ENCODE data around the gene GABBR2.
"Not testable (repeated sequence)": the region's sequence is repeated elsewhere in the genome, so short reads cannot be mapped to it uniquely, and the experiment has no call there.

Gene GABBR2

DNA sequence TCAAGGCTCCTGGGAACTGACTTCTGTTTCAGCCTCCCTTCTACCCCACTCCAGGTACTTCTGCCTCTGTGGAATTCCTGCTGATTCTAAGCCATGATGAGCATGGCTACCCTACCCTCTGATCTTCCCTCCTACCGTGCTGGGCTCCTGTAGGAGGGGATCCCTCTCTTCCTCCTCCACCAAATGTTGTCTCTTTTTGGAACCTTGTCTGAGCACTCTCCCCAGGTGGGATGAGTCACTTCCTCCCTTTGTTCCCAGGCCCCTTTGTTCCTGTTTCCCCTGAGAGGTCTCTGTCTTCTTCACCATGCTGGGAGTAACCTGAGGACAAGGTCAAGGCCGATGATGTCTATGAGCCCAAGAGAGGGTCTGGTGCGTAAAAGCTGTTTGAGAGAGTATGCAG, 213.2 kb downstream of the GABBR2 start:
- in situ Hi-C loops (cut with MboI; ENCODE audit: low sequenced_read_pairs), result no loop called here

DNA sequence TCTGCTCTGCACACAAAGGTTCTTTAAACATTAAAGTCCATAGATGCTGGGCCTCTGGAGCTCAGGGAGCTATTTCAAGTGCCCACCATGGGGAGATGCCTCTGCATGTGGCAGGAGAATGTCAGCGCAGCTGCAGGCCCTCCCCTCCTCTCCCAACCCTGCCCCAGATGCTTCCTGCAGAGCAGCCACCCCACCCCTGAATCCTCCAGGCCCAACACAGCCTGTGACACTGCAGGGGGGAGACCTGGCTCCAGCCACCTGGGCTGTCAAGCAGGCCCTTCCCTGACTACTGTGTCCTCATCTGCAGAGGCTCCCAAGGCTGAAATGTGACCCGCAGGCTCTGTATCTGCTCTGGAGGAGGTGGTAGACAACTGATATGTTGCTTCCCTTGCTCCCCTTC, 213.9 kb downstream of the GABBR2 start:
- in situ Hi-C loops (cut with MboI; ENCODE audit: low sequenced_read_pairs), result no loop called here

DNA sequence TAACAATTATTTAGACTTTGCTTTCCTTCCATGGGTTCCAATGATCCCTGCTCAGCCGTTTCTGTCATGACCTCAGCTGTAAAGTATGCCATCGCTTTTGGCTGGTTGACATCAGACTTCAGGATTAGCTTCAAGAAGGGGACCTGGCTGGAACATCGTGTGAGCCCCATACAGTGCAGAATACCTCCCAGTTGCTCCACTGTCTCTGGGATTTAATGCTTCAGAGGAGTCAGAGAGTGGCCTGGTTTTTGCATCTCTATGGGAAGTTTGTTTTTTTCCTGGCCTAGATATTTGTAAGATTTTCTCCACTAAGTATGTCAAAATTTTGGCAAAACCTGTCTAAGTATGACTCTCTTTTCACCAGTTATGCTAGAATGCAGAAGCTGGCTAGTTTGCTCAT, 216.9 kb downstream of the GABBR2 start:
- in situ Hi-C loops (cut with MboI; ENCODE audit: low sequenced_read_pairs), result no loop called here

DNA sequence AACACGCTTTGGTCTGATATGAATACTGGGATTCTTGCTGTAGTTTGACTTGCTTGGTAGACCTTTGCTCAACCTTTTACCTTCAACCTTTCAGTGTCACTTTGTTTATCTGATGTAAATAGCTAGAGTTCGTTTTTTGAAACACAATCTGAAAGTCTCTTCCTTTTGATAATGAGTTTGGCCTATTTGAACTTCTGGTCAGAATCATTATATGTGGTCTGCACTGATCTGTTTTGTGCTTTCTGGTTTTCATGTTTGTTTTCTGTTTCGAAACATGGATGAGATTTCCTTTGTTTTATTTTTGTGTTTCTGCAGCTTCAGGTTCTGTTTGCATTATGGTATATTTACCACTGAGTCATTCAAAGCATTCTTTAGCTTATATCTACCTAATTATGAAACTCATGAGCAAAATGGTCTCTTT, 217.5 kb downstream of the GABBR2 start:
- in situ Hi-C loops (cut with MboI; ENCODE audit: low sequenced_read_pairs), result no loop called here

DNA sequence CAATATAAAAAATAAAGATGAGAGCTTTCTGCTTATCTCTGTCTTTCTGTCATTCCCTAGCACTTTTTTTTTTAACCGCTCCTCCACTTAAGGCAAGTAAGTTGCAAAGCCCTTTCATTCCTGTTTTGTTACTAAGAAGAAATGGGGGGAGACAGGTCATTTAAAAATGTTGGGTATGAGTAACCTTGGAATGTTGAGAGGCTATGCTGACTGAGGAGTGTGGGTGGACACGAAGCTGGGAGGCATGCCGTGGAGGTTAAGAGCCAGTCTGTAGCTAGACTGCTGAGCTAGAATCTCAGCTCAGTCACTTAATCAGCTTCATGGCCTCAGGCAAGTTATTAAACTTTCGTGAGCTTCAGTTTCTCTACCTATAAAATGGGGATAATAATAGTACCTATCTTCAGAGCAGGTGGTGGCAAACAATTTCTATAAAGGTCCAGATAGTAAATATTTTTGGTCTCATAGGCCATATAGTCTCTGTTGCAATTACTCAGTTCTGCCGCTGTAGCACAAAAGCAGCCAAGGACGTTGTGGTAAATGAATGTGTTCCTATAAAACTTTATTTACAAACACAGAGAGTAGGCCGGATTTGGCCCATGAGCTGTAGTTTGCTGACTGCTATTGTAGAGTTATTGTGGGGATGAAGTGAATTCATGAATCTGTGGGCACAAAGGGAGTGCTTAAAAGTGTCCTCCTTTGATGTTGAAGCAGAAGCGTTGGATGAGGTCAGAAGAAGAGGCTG, 220.0 kb downstream of the GABBR2 start:
- in situ Hi-C loops (cut with MboI; ENCODE audit: low sequenced_read_pairs), result no loop called here

DNA sequence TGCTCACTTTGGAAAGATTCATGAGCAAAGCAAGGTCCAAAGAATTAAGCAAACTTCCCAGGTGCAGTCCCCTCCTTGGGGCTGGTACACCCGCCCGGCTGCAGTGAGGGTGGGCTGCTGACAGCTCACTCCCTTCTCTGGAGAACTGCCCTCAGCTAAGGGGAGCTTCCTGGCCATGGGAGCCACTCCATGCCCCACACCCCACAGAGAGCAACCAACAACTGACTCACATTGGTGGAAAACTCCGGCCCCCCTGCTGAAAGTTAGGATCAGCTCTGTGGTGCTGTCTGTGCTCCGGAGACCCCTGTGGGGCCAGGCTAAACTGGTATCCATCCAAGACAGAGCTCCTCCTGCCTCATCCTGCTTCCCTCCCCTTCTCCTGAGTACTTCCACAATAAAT, 223.0 kb downstream of the GABBR2 start:
- in situ Hi-C loops (cut with MboI; ENCODE audit: low sequenced_read_pairs), result no loop called here

DNA sequence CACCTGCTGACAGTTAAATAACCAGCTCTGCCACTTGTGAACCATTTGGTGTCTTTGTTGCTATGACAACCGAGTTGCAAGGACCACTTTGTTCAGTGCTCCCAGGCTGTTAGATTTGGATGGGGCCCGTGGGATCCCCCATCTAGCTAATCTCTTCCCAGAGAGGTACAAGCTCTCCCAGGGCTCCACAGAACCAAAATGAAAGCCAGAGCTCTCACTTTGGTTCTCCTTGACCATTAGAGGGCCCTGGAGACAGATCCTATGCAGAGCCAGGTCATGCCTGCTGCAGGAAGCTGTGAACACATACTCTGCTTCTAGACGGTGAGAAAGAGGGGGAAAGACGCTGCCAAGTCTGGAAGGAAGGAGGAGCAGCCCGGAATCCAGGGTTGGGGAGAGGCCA, 224.6 kb downstream of the GABBR2 start:
- in situ Hi-C loops (cut with MboI; ENCODE audit: low sequenced_read_pairs), result no loop called here

DNA sequence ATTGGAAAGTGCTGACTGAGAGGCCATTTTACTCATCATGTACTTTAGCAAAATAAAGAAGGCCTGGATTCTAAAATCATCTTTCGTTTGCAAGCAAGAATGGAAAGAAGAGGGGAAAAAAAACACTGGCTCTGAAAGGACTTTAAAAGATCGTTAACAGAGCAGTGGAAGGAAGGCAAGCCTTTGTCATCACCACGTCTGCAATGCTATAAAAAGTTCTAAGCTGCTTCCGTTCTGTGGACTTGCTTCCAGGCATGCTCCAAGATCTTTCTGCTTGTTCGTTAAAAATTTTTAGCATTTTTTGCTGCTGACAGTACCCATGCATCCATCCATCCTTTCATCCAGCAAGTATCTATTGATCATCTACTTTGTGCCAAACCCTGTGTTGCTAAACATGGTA, 226.5 kb downstream of the GABBR2 start:
- in situ Hi-C loops (cut with MboI; ENCODE audit: low sequenced_read_pairs), result no loop called here

DNA sequence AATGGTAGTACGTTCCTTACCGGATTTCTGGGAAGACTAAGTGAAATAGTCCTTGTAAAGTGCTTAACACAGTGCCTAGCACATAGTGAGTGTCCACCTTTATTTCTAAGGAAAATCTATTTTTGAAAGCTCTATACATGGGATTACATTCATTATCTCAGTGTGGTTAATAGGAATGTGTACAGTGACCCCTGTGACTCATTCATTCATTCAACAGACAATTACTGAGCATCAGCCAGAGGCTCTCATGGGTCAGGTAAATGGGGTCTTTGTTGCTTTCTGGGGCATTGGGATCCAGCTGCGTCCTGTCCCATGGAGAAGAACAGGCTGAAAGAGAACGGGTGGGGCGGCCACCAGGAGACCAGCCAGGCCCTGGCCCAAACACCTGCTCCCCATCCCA, 227.1 kb downstream of the GABBR2 start:
- in situ Hi-C loops (cut with MboI; ENCODE audit: low sequenced_read_pairs), result no loop called here

DNA sequence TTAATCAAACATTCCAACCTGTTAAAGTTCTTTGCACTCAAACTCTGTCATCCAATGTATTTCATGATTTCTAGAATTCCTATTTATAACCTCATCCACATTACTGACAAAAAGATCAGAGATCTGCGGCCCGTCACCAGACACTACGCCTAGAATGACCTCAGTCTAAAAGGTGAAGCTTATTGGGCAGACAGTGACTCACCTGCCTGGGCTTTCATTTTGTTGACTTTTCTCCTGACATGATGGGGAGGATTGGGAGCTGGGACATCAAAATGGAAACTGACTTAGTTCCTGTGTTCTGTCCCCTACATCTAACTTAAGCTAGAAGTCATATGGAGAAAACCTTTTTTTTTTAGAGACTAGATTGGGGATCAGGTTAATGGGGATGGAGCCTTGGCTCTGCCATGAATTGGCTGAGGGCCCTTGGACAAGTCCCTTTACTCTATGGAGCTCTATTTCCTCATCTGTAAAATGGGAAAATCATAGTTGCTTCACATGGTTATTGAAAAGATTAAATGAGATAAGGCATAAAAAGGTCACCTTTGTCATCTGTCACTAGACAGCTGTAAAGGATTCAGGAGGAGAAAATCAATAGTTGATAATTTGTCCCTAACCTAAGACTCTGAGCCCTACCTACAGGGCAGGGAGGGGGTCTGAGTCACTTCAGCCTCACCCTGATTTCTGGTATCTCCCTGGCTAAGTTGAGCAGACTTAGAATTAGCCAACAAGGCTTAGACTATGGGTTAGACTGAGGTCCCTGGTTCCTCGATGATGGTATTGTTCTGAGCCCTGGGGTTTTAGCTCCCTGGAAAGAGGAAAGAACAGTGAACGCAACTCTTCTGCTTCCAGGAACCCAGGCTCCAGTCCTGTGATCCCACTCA, 228.5 kb downstream of the GABBR2 start:
- in situ Hi-C loops (cut with MboI; ENCODE audit: low sequenced_read_pairs), result no loop called here

DNA sequence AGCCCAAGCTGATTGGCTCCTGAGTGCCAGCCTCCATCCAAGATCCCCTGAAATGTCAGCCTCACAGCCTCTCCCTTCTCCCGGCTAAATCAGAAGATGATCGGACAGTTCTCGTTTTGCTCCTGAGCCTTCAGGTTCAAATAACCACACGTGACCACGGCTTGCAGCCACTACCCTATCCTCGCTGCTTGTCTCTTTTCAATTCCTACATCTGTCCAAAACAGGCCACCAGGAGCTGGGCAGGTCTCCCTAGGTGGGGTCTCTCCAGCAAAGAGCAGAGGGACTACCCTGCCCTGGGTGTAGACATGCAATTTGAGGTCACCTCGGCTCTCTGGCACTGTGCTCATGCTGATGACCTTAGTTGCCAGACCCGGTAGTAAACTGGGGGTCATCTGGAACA, 229.3 kb downstream of the GABBR2 start:
- in situ Hi-C loops (cut with MboI; ENCODE audit: low sequenced_read_pairs), result no loop called here

DNA sequence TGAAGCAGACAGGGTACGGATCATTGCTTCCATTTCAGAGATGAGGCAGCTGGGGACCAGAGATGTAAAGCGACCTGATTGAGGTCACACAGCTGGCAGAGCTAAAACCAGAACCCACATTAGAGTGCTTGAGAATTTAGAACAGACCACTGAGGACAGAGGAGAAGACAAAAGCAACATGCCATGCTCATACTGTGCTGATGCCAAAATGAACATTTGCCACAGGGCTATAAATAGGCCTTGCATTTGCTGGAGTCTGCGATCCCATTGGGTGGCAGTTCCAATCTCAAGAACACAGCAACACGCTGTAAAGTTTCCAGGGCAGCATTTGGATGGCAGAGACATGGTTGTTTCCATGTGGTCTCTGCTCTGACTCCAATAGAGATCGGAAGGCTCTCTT, 230.9 kb downstream of the GABBR2 start:
- in situ Hi-C loops (cut with MboI; ENCODE audit: low sequenced_read_pairs), result no loop called here

DNA sequence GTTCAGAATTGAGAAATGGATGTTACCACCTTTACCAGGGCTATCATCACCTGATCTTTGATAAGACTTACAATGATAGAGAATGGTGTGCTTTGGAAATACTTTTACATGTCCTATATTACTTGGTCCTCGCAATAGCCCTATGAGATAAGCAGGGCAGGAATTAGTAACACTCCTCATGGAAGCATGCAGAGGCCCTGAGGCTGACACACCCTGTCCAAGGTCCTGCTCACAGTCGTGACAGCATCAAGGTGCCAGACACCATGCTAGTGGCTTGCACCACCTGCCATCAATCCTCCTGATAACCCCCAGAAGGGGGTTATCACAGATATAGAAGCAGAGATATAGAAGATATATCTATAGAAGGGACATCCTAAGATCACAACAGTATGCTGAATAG, 236.5 kb downstream of the GABBR2 start:
- in situ Hi-C loops (cut with MboI; ENCODE audit: low sequenced_read_pairs), result no loop called here

DNA sequence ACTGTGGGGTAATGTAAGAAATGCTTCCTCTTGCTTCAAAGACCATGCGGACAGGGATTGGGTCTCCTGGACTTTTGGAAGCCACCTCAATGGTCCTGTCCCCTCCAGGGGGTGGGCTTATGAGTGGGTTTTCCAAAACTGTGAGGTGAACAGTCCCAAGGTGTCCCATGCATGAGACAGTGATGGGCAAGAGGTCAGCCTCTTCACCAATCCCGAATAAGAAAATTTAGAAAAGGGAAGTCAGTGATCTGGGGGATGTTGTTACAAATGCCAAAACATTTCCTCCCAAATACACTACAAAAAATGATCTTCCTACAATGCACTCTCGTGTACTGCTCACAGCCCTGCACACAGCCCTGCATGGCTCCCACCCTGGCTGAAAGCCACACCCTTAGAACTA, 237.6 kb downstream of the GABBR2 start:
- in situ Hi-C loops (cut with MboI; ENCODE audit: low sequenced_read_pairs), result no loop called here

DNA sequence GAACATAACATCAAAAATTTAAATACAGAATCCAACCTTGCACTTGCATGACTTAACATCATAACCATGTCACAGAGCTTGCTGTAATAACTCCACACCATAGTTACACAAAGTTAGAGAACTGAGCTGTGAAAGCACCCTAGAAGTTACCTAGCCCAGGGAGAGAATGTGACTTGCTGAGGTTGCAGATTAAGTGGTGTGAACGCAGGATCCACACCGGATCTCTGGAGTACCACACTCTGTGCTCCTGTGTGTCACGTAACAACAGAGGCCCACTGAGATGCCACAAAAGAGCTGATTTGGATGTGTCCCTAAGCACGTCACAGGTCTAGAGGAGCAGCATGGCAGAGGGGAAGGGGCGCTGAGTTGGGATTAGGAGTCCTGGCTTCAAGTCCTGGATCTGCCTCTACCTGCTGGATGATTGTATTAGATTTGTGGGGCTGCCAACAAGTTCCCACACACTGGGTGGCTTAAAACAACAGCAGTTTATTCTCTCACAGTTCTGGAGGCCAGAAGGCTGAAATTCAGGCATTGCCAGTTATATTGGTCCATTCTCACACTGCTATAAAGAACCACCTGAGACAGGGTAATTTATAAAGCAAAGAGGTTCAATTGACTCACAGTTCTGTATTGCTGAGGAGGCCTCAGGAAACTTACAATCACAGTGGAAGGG, 240.0 kb downstream of the GABBR2 start:
- in situ Hi-C loops (cut with MboI; ENCODE audit: low sequenced_read_pairs), result no loop called here

DNA sequence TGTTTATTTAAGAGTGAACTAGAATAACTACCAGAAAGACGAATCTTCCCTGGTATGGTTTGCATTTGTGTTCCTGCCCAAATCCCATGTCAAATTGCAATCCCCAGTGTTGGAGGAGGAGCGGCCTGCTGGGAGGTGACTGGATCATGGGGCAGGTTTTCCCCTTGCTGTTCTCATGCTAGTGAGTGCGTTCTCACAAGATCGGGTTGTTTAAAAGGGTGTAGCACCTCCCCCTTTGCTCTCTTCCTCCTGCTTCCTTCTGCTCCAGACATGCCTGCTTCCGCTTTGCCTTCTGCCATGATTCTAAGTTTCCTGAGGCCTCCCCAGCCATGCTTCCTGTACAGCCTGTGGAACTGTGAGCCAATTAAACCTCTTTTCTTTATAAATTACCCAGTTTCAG, 242.9 kb downstream of the GABBR2 start:
- in situ Hi-C loops (cut with MboI; ENCODE audit: low sequenced_read_pairs), result no loop called here

DNA sequence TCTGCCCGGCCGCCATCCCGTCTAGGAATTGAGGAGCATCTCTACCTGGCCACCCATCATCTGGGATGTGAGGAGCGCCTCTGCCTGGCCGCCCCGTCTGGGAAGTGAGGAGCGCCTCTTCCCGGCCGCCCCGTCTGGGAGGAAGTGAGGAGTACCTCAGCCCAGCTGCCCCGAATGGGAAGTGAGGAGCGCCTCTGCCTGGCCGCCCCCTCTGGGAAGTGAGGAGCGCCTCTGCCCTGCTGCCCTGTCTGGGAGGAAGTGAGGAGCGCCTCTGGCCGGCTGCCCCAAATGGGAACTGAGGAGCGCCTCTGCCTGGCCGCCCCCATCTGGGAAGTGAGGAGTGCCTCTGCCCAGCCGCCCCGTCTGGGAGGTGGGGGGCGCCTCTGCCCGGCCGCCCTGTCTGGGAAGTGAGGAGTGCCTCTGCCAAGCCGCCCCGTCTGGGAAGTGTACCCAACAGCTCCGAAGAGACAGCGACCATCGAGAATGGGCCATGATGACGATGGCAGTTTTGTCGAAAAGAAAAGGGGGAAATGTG, 244.5 kb downstream of the GABBR2 start:
- in situ Hi-C loops (cut with MboI; ENCODE audit: low sequenced_read_pairs), result not testable (repeated sequence)

DNA sequence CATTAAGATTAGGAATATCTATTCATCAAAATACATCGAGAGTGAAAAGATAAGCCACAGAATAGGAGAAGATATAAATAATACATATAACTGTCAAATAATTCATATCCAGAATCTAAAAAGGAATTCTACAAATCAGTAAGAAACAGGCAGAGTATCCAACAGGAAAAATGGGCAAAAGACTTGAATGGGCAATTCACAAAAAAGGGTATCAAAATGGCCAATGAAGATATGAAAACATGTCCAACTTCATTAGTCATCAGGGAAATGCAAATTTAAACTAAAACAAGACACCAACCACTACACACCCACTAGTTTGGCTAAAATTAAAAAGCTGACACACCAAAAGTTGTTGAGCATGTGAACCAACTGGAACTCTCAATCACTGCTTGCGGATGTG, 246.4 kb downstream of the GABBR2 start:
- in situ Hi-C loops (cut with MboI; ENCODE audit: low sequenced_read_pairs), result no loop called here

DNA sequence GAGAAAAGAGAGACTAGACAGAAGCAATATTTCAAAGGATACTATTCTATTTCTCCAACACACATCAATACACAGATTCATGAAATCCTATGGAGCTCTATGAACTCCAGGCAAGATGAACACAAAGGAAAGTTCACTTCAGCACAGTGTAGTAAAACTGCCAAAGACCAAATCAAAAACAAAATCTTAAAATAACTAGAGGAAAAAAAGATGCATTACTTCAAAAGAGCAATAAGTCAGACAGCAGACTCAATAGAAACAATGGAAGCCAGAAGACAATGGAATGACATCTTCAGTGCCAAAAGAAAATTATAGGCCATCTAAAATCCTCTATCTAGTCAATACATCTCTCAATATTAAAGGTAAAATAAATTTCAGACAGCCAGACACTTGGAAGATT, 248.0 kb downstream of the GABBR2 start:
- in situ Hi-C loops (cut with MboI; ENCODE audit: low sequenced_read_pairs), result no loop called here

DNA sequence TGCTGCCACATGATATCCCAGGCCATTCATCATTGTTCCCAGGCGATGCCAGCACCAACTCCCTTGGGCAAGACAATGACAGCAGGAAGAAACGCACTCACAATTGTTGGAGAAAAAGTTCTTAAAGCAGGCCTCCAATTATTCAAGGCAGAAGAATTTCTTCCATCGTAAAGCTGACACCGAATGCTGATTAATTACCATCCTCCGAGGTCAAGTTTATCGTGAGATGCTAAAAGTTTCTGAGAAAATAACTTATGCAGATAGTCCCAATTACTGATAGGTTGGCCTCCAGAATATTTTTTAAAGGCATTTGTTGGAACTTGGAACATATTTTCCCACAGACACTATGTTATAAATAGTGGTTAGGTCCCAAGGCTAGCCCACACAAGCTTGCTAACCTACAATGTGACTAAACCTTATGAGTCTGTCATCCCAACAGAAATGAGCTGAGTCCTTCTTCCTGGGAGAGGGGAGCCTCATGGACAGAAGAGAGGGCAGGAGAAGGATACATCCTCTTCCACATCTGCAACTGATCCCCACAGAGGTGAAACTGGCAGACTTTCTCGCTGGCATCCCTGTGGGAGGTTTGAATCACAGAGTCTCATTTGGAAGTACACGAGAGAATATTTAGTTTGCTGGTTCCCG, 250.9 kb downstream of the GABBR2 start:
- in situ Hi-C loops (cut with MboI; ENCODE audit: low sequenced_read_pairs), result no loop called here

DNA sequence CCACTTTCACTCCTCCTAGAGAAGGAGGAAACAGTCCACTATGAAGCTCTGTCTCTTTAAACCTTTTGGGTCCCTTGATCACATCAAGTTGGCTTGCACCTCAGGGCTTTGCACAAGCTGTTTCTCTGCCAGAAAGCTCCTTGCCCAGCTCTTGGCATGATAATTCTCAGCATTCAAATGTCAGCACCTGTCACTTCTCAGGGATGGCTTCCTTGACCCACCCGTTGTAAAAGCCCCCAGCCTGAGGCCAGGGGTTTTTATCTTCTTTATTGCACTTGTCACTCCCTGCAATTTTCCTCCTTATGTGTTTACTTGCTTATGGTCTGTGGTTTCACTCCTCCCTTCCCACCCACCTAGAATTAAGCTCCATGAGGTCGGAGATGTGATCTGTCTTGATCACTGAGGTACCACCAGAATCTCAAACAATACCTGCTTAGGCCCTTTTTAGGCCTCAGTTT, 252.6 kb downstream of the GABBR2 start:
- in situ Hi-C loops (cut with MboI; ENCODE audit: low sequenced_read_pairs), result no loop called here
